Neural progenitor cell (in vitro differentiated cells): ENCODE data around the gene PTPRN2.

Source experiments
- CTCF ChIP-seq: fragments of 200-600 bp; sonication (generic); IDR thresholded peaks from 2 replicates; pipeline ENCODE4 v1.5.1; 2017; ENCODE audit warnings: antibody characterized with exemption, mild to moderate bottlenecking
- EZH2 ChIP-seq: fragments of 200-600 bp; sonication (generic); IDR thresholded peaks from 2 replicates; pipeline ENCODE4 v1.6.1; 2017; ENCODE audit warnings: antibody characterized with exemption, mild to moderate bottlenecking, moderate library complexity
- EZH2phosphoT487 ChIP-seq: fragments of 200-600 bp; sonication (generic); IDR thresholded peaks from 2 replicates; pipeline ENCODE4 v1.6.1; 2017; ENCODE audit warnings: antibody characterized with exemption

DNA sequence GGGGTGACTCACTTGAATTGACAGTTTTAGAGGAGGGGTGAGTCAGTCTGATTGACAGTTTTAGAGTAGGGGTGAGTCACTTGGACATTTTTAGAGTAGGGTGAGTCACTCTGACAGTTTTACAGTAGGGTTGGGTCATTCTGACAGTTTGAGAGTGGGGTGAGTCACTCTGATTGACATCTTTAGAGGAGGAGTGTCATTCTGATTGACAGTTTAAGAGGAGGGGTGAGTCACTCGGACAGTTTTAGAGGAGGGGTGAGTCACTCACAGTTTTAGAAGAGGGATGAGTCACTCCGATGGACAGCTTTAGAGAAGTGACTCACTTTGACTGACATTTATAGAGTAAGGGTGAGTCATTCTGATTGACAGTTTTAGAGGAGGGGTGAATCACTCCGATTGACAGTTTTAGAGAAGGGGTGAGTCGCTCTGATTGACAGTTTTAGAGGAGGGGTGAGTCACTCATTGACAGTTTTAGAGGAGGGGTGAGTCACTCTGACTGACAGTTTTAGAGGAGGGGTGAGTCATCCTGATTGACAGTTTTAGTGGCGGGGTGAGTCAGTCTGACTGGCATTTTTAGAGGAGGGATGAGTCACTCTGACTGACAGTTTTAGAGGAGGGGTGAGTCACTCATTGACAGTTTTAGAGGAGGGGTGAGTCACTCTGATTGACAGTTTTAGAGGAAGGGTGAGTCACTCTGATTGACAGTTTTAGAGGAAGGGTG is 655.0 kb downstream of the PTPRN2 start:
- no peak for TF ChIP-seq EZH2phosphoT487
- TF ChIP-seq CTCF: no peak
- TF ChIP-seq EZH2: no peak
